ENCODE results near the gene KIAA1549.

DNA sequence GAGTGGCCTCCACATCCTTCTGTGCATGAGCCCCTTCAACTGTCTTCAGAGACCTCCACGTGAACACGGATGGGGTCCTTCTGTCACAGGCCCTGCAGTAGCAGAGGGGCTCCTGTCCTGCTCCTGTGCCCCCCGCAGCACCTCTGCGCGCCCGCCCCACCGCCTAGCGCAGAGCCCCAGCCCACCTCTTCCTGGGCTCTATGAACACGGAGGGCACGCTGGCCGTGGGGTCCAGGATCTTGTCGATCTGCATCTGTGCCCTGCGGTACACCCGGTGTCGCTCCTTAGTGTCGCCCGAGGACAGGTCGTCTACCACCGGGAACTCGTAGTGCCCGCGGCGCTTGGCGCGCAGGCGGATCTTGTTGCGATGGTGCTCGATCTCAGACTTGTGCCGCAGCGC is 111.8 kb downstream of the KIAA1549 start:
- TF ChIP-seq EZH2 (IDR thresholded peaks at IDR 0.05): no peak
- TF ChIP-seq POLR2AphosphoS5 (IDR thresholded peaks at IDR 0.05; ENCODE audit: borderline replicate concordance, low read depth, low read length): no peak
